Esophagus squamous epithelium (tissue), 5 donors: ENCODE data around the gene MYOZ2. TPM values are rescaled to one million over a fixed set of nuclear protein-coding genes. Genes with fewer than 3 reads are reported as not detected.
A peak's percentile ranks its signal among the peaks of the same experiment; 100 is the strongest.

Experiments
- DNase-seq: peaks from one replicate; lab custom pipeline; 2025; lab: John Stamatoyannopoulos, UW
- H3K27ac ChIP-seq, 4 donors: fragments of 200-600 bp; sonication (generic); one replicate each; pipeline ENCODE4 v1.5.1; 2016 to 2019; ENCODE audit warnings: mild to moderate bottlenecking in 1 of 4
- H3K27me3 ChIP-seq, 4 donors: fragments of 200-600 bp; sonication (generic); 1 replicate in 3 of 4; 2 replicates in 1 of 4; pipeline versions ENCODE4 v1.5.1 to v1.6.0; 2017 to 2021; ENCODE audit warnings: antibody characterized with exemption in 1 of 4
- H3K36me3 ChIP-seq, 3 donors: fragments of 200-600 bp; sonication (generic); one replicate each; pipeline ENCODE4 v1.5.1; 2016 to 2019
- H3K4me1 ChIP-seq, 3 donors: fragments of 200-600 bp; sonication (generic); one replicate each; pipeline ENCODE4 v1.5.1; 2017 to 2019
- H3K4me3 ChIP-seq, 4 donors: fragments of 200-600 bp; sonication (generic); 1 replicate in 3 of 4; 2 replicates in 1 of 4; pipeline ENCODE4 v1.5.1; 2016 to 2019; ENCODE audit warnings: mild to moderate bottlenecking in 2 of 4, moderate library complexity in 1 of 4
- H3K9me3 ChIP-seq, 3 donors: fragments of 200-600 bp; sonication (generic); one replicate each; pipeline ENCODE4 v1.5.1; 2016 to 2019
- CTCF ChIP-seq, 6 experiments: fragments of 450-650 bp in 4 of 6; fragments of 200-600 bp in 2 of 6; sonication (generic) in 2 of 6; IDR thresholded peaks; one replicate each; pipeline ENCODE4 v1.5.1; 2016 to 2019; ENCODE audit warnings: antibody characterized with exemption in 6 of 6, mild to moderate bottlenecking in 4 of 6, moderate library complexity in 4 of 6
- POLR2A ChIP-seq, 4 donors: fragments of 450-650 bp; IDR thresholded peaks; one replicate each; pipeline ENCODE4 v1.6.1; 2017; ENCODE audit warnings: antibody characterized with exemption in 4 of 4, mild to moderate bottlenecking in 4 of 4, moderate library complexity in 3 of 4
- WGBS, 2 donors: methylation state at CpG; one replicate each; pipeline ENCODE4 v1.1.5; 2018; 5-methylcytosine and 5-hydroxymethylcytosine counted together
- intact Hi-C: fragments of 100-400 bp; cut with DNase I; formaldehyde crosslinking; loops from one replicate; pipeline ENCODE4 v1.15.0; 2022
- total RNA-seq, 4 donors: library from RNA; depleted of rRNA; stranded (reverse); fragments of >200 nt; gene quantifications; one replicate each; pipeline ENCODE4 v1.1.0, GENCODE V29; 2016
- donor health status: DM: yes; HTN: yes; CAD: no.

MYOZ2 gene
- total RNA-seq, 4 donors from 2014 or later: not detected

GRCh38 chr4:119206178-119206577 is 70.5 kb downstream of the MYOZ2 start:
- Histone ChIP-seq H3K27ac (peak overlapping the region in 3 of 4 donors; percentile 36 to 67 (median 49)), H3K36me3 (no peaks in the 10 kb centered on the region), H3K9me3 (no peaks in the 10 kb centered on the region), H3K4me1 (peaks cover 3 to 13% (median 7%) of the 10 kb centered on the region in 3 donors), H3K4me3 (no peak overlapping the region), H3K27me3 (no peaks in the 10 kb centered on the region)
- 27 to 35% methylated on average over 1 of the region's 1 CpG for WGBS, 2 donors
- no peak for DNase-seq
- intact Hi-C loops: no loop called here
- TF ChIP-seq POLR2A (IDR thresholded peaks at IDR 0.05) (no peak), CTCF (IDR thresholded peaks at IDR 0.05) (no peak)

GRCh38 chr4:119207051-119207450 is 71.4 kb downstream of the MYOZ2 start:
- Histone ChIP-seq H3K9me3 (no peaks in the 10 kb centered on the region), H3K4me1 (peaks cover 3 to 19% (median 7%) of the 10 kb centered on the region in 3 donors), H3K4me3 (no peak overlapping the region), H3K36me3 (no peaks in the 10 kb centered on the region), H3K27ac (peak overlapping the region in 2 of 4 donors; percentile 14 to 16), H3K27me3 (no peaks in the 10 kb centered on the region)
- intact Hi-C loops: no loop called here
- DNase-seq: no peak
- WGBS, 2 donors: 20 to 35% methylated on average over 1 of the region's 1 CpG
- no peak for TF ChIP-seq CTCF (IDR thresholded peaks at IDR 0.05)
- TF ChIP-seq POLR2A (IDR thresholded peaks at IDR 0.05): no peak

GRCh38 chr4:119209077-119209476 is 73.4 kb downstream of the MYOZ2 start:
- Histone ChIP-seq H3K4me3 (no peak overlapping the region), H3K36me3 (no peaks in the 10 kb centered on the region), H3K27ac (peak overlapping the region; percentile 40 to 74 (median 68)), H3K9me3 (no peaks in the 10 kb centered on the region), H3K27me3 (no peaks in the 10 kb centered on the region), H3K4me1 (peaks cover 3 to 25% (median 7%) of the 10 kb centered on the region in 3 donors)
- DNase-seq: no peak
- intact Hi-C loops: no loop called here
- no peak for TF ChIP-seq CTCF (IDR thresholded peaks at IDR 0.05)
- no peak for TF ChIP-seq POLR2A (IDR thresholded peaks at IDR 0.05)

- WGBS, 2 donors: 63 to 83% methylated on average over 1 of the region's 1 CpG
- H3K36me3 ChIP-seq: no peaks in the 10 kb centered on the region
- H3K27ac ChIP-seq: peak overlapping the region; percentile 40 to 74 (median 68)
- intact Hi-C loops: no loop called here
- DNase-seq: no peak
- TF ChIP-seq CTCF (IDR thresholded peaks at IDR 0.05) (no peak), POLR2A (IDR thresholded peaks at IDR 0.05) (no peak)
- no peaks in the 10 kb centered on the region for H3K27me3 ChIP-seq
- peaks cover 3 to 30% (median 7%) of the 10 kb centered on the region in 3 donors for H3K4me1 ChIP-seq
- no peaks in the 10 kb centered on the region for H3K9me3 ChIP-seq
- no peak overlapping the region for H3K4me3 ChIP-seq
Measured at GRCh38 chr4:119209586-119209985, 74.0 kb downstream of the MYOZ2 start.

GRCh38 chr4:119210775-119211174 is 75.1 kb downstream of the MYOZ2 start:
- WGBS, 2 donors: 76% methylated on average over 4 of the region's 4 CpGs
- intact Hi-C loops: loop anchor here (10.0 kb wide), 1 partner anchor 166 kb away; no protein-coding TSS in a partner anchor
- no peak overlapping the region for H3K4me3 ChIP-seq

More at GRCh38 chr4:119210775-119211174, 75.1 kb downstream of the MYOZ2 start:
- Histone ChIP-seq H3K36me3 (peaks cover 0 to 2% (median 0%) of the 10 kb centered on the region in 3 donors), H3K27ac (no peak overlapping the region), H3K4me1 (peaks cover 9 to 40% (median 10%) of the 10 kb centered on the region in 3 donors), H3K27me3 (no peaks in the 10 kb centered on the region), H3K9me3 (no peaks in the 10 kb centered on the region)
- TF ChIP-seq CTCF (IDR thresholded peaks at IDR 0.05) (no peak), POLR2A (IDR thresholded peaks at IDR 0.05) (no peak)
- DNase-seq: no peak
